ENCODE measurements around the gene CCSER1.
A peak's percentile ranks its signal among the peaks of the same experiment; 100 is the strongest.

The CCSER1 gene

GRCh38 chr4:90128961-90129495, 1.8 kb downstream of the CCSER1 start:
- DNase-seq: peak; percentile 3

GRCh38 chr4:90130076-90130475, 2.9 kb downstream of the CCSER1 start:
- no peak for DNase-seq

GRCh38 chr4:90137555-90137954, 10.4 kb downstream of the CCSER1 start:
- no peak for DNase-seq

GRCh38 chr4:90142081-90142480, 14.9 kb downstream of the CCSER1 start:
- DNase-seq: no peak

- no peak for DNase-seq
Observed at GRCh38 chr4:90145319-90145718, 18.1 kb downstream of the CCSER1 start.

DNA sequence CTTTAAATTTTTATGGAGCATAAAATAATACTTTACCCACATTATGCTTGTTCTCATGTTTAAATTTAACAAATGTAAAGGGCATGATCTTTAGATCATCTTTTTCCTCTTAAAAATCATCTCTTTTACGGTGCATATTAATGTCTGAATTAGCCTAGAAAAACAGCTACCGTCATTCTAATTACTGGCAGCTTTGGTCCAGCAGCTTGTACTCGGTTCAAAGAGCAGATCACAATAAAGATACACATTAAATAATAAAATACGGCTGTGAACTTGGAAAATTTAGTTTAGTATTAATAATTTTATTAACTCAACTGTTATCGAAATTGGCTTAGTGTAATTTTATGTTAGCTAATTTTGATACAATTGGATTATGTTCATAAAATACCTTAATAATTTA, 19.1 kb downstream of the CCSER1 start:
- DNase-seq: no peak

DNA sequence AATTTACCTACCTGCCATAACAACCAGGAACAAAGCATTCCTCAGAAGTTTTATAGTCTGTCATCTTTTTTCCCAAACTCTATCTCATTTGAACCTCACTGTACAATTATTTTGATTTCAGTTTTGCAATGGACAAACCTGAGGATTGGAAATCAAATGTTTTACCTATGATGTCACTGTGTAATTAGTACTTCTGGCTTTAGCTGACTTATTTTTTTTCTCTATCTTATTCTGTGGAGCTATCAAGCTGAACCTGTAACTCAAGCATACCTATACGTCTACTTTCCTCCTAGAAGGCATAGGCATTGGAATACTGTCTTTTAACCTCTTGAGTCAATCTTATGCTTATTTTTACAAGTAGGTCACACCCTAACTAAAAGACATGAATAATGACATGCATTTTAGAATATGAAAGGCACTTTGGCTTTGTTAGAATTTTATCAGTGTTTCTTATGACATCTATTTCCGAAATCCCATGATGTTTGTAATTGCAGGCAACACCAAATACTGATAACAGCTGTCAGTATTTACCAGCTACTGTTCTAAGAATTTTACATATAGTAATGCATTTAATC, 21.5 kb downstream of the CCSER1 start:
- no peak for DNase-seq

DNA sequence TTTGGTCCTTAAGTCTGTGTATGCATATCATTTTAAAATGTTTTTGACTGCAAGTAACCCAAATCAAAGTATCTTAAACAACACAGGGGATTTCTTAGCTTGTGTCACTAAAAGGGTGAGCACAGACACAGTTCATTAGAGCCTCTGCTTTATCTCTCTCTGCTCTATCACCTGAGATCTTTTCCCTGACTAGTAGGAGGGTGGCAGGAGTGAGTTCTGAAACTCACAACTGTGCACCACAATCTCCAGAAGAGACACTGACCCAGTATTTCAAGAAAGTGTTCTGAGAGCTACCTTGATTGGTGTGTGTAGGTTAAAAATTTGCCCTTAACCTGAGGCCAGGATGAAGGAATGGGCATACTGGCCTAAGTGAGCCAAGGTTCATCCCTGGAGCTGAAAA, 24.8 kb downstream of the CCSER1 start:
- no peak for DNase-seq

DNA sequence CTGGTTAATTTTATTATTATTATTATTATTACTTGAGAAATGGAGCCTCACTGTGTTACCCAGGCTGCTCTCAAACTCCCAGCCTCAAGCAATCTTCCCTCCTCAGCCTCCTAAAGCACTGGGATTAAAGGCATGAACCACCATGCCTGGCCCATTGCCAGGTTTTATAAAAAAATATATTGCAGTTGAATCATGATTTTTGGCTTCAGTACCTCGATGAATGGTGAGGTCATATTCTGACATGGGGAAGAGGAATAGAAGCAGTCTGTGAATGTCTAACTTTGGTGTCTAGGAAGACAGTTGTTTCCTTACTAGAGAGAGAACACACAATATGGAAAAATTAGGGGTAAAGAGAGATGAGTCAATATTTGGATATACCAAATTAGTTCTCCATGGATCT, 32.0 kb downstream of the CCSER1 start:
- no peak for DNase-seq

DNA sequence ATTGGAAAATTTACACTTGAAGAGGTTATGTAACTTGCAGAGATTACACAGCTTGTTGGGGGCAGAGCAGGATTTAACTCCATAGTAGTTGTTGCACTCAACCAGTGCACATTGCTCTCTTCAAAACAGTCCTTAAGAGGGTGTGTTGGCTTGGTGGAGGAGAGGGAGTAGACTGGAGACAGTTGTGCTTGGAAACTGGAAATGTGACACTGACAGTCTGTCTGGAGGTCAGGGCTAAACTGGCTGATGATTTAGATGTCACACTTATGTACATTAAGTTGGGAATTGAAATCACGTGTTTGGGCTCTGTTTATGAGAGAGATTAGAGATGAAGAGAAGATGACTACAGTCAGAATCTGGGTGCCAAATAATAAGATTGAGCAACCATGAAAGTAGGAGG, 32.9 kb downstream of the CCSER1 start:
- no peak for DNase-seq

DNA sequence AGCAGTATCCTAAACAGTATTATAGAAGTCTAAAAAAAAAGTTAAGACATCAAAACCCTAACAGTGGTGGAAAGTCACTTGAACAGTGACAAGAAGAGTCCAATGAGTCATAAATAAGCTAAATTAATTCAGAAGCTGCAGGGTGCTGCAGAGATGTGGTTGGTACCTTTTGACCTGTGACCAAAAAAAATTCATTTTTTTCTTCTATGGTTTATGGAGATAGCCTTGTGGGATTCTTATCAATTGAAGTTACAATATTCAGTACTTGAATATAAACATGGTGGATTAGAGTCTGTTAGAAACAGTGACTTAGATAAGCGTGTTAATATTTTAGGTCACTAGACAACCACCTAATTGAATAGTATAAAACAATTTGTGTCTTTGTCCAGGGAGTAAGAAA, 35.4 kb downstream of the CCSER1 start:
- no peak for DNase-seq

- DNase-seq: no peak
Observed at GRCh38 chr4:90163872-90164271, 36.7 kb downstream of the CCSER1 start.

- no peak for DNase-seq
Observed at GRCh38 chr4:90165883-90166282, 38.7 kb downstream of the CCSER1 start.

DNA sequence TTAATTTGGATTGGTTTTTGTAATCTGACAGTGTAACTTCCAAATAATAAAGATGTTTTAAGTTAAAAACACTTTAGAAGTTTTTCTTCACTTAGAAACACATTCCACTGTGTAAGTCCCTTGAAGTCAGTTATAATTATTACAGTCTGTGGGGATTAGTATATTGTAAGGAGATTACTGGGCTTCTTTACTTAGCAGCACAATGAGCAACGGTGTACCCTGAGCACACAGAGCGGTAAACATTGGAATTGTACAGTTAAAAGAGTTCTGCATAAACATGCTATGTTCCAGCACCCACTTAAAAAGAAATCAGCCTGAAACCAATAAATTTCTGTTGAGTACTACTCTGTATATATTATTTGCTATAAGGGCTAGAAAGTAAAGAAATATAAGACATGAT, 44.3 kb downstream of the CCSER1 start:
- no peak for DNase-seq

DNA sequence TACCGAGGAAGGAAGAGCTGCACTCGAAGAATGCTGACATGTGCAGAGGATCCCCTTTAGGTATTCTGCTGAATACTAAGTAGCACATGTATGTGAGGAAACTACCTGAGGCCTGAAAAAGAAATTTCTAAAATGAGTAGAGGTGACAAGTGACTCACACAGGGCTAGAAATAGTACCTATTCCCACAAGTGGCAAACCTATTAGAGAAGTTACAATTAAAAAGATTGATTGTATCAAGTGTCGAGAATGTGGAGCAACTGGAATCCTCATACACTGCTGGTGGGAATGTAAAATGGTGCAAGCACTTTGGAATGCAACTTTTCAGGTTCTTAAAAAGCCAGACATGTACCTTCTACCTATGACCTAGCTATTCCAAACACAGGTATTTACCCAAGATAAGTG, 47.4 kb downstream of the CCSER1 start:
- DNase-seq: no peak

GRCh38 chr4:90181644-90182043, 54.5 kb downstream of the CCSER1 start:
- DNase-seq: no peak

- DNase-seq: no peak
Observed at GRCh38 chr4:90183254-90183653, 56.1 kb downstream of the CCSER1 start.

DNA sequence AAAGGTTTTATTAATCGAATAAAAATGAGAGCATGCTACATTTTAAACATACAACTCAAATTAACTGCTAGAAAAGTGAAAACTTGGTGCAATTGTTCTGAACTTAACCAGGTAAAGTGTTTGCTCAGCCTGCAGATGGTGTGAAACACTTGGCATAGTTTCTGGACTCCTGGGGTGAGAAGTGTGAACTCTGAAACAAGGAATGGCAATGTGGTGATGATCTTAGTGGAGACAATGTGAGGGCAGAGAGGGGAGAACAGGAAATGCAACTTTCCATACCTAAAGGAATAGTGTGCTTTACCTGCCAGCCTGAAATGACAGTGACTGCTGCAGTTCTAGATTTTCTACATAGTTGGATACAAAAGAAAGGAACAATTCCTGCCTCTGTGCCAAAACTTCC, 57.4 kb downstream of the CCSER1 start:
- no peak for DNase-seq

GRCh38 chr4:90185416-90185815, 58.2 kb downstream of the CCSER1 start:
- DNase-seq: no peak

GRCh38 chr4:90186229-90186628, 59.0 kb downstream of the CCSER1 start:
- no peak for DNase-seq

DNA sequence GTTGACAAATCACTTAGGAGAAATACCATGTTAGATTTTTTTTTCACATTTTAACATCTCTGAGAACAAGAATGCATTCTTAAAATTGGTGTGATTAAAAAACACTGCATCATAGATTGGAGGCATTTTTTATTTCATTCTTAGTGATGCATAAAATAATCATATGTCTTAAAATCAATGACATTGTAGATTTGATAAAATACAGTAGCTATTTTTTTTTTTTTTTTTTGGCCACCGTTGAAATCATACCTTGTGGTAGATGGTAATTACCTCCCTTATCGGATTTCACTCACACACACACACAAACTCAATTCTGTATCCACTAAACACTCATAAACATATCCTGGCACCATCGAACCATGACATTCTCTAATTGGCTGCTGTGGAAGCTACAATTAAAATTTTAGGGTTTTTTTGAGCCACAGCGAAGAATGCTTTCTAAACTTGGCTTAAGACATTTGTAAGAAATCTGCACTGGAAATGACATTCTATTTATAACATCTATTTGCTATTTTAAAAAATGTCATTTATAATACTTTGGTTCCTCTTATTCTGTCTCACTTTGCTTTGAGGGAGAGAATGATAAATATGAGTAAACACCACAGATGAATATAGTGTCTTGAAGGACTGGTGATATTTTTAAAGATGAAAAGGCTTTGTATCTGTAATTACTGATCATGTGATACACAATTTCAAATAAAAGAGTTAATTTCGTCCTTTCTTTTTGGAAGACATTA, 60.1 kb downstream of the CCSER1 start:
- no peak for DNase-seq

- no peak for DNase-seq
Observed at GRCh38 chr4:90189178-90189577, 62.0 kb downstream of the CCSER1 start.

DNA sequence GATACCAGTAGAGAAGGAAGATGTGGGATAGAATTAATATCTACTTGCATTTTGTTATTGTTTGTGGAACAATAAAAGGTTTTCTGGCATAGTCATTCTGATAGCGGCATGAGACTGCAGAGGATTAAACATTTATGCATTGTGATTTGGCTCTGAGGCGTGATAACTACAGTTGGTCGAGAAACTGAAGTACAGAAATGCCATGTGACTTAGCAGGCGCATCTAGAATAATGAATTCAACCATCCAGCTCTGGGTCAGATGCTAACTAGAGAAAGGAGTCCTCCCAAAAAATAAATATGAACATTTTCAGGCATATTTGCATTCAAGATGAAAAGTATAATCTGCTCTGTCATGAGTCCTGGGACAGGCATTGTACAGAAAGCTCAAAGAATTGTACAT, 62.8 kb downstream of the CCSER1 start:
- DNase-seq: no peak

- DNase-seq: no peak
Observed at GRCh38 chr4:90190525-90190924, 63.3 kb downstream of the CCSER1 start.
